Adipose tissue (tissue), 3 donors: ENCODE data around the gene CACTIN. TPM values are rescaled to one million over a fixed set of nuclear protein-coding genes. Genes with fewer than 3 reads are reported as not detected.

ENCODE experiments used
- H3K27ac ChIP-seq: one replicate; pipeline ENCODE4 v1.5.1; 2013; ENCODE audit warnings: low read depth, low read length
- WGBS, 3 donors: extraction: QIAGEN DNeasy Blood & Tissue Kit; methylation state at CpG; one replicate each; pipeline ENCODE4 v1.1.7; 2013; 5-methylcytosine and 5-hydroxymethylcytosine counted together
- polyA plus RNA-seq, 3 donors: library from polyadenylated mRNA; stranded (reverse); fragments of 200-250 nt; gene quantifications; one replicate each; pipeline ENCODE4 v1.2.3, GENCODE V29; 2013
- donor health status: healthy with polysubstance abuse.
- donor health status: Bipolar disorder and iron deficiency.
- donor health status: healthy.

CACTIN gene
- polyA plus RNA-seq, 3 donors, result 11.6 to 16.5 (median 12.1) TPM

DNA sequence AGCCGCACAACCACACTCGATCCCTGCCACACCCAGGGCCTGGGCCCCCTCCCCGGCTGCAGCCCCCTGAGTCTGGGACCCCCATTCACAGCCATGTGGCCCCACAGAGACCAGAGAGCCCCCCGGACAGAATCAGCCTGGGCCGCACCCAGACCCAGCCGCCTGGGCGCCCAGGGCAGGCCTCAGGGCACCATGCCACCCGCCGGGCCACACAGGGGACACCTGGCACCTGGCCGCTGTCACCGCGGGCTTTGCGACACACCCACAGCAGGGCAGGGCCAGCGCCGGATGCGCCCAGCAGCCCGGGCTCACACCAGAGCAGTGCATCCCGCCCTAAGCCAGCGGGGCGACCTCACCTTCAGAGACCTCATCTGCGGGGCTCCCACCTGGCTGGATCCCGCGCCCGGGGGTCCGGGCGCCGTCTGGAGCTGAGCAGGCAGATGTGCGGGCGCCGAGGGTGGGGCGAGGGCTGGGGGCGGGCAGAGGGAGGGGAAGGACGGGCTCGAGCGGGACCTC is 20.4 kb downstream of the CACTIN start:
- WGBS, 3 donors, result 7% methylated on average over 33 to 35 of the region's 35 CpGs

DNA sequence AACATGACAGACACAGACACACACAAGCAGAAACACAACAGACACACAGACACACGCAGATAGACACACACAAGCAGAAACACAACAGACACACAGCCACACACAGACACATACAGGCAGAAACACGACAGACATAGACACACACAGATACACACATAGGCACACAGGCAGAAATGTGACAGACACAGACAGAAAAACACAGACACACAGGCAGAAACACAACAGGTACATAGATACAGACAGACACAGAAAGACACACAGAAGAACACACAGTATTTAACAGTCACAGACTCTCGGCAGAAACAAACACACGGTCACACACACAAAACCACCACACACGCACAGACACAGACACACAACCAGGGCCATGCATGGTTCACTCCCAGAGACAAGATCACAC is 20.8 kb downstream of the CACTIN start:
- 30 to 68% (median 31%) methylated on average over 5 of the region's 5 CpGs for WGBS, 3 donors
- H3K27ac ChIP-seq, result no peak overlapping the region

More for the DNA sequence above, 20.4 kb downstream of the CACTIN start:
- no peak overlapping the region for H3K27ac ChIP-seq

DNA sequence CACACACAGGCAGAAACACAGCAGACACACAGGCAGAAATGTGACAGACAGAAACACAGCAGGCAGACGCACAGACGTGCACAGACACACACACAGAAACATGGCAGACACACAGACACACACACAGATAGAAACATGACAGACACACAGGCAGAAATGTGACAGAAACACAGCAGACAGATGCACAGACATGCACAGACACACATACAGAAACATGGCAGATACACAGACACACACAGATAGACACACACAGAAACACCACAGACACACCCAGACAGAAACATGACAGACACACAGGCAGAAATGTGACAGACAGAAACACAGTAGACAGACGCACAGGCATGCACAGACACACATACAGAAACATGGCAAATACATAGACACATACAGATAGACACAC is 21.2 kb downstream of the CACTIN start:
- no peak overlapping the region for H3K27ac ChIP-seq
- 53 to 91% (median 61%) methylated on average over 3 of the region's 3 CpGs for WGBS, 3 donors

DNA sequence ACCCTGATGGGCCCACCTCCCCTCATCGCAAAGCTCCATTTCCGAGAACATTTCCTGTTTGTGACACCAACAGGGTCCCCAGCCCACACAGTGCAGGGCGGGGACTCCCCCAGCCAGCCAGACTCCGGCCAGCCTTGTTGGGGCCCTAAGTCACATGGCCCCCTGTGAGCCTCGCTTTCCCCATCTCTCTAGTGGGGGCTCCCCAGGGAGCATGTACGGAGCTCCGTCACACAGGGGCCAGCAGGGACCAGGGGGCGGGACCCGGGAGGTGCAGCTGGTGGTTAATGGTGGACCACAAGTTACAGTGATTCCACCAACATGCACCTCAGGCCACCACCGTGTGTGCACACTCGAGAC is 21.6 kb downstream of the CACTIN start:
- no peak overlapping the region for H3K27ac ChIP-seq

DNA sequence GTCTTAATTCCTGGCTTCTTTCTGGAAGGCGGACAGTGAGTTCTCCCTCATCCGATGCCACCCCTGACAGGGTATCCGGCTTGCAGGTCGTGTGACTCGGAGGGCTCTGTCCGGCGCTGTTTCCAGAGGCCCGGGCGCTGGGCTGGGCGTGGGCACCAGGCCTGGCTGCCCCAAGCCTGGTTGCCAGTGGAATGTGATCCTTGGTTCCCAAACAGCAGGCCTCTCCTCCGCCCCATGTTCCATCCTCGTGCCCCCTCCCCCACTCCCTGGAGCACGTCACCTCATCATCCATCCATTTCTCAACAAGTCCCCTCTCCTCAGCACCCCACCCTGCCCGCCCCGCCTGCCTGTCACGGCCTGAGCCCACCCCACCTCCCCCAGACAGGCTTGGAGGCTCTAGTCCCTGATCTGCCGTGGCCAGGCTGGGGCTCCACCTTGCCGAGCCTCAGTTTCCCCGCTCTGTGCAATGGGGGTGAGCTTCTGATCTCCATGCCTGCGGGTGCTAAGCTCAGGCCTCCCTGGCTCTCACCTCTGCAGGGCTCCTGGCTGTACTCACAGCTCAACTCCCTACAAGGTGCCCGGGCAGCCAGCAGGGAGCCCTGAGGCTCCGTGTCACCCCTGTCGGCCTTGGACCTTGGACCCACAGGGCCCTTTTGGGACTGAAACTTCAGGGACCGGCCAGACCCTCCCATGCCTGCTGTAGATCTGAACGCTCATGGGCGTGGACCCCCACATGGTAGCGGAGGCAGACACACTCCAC is 22.2 kb downstream of the CACTIN start:
- no peak overlapping the region for H3K27ac ChIP-seq
- 68 to 74% (median 72%) methylated on average over 26 to 27 of the region's 27 CpGs for WGBS, 3 donors

More for the DNA sequence above, 21.6 kb downstream of the CACTIN start:
- 23 to 74% (median 25%) methylated on average over 11 of the region's 11 CpGs for WGBS, 3 donors

DNA sequence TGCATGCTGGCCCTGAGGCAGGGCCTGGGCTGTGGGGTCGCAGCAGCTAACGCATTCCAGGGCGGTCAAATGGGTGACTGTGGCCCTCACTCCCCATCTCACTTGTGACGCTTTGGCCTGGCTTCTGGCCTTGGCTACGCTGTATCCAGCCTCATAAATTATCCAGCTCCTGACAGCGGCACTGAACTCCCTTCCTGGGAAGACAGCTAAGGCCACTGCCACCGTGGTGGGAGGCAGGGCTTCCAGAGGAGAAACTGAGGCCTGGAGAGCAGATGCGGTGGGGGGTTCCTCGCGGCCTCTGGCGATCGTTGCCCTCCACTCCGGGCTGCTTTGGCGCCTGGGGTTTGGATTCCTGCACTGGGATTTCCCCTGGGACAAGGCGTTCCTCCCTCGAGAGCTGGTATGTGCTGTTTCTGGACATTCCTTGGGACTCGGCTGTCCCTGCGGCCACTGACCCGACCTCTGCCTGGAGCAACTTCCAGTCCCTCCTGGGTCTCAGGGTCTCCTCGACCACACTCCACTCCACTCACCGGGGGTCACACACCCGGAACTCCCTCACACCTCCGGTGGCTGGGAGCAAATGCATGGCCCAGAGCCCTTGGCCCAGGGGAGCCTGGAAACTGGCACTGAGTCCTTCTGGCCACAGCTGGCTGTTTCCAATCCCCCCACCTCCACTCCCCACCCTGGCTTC is 23.3 kb downstream of the CACTIN start:
- WGBS, 3 donors, result 59 to 77% (median 61%) methylated on average over 23 of the region's 23 CpGs
- no peak overlapping the region for H3K27ac ChIP-seq

DNA sequence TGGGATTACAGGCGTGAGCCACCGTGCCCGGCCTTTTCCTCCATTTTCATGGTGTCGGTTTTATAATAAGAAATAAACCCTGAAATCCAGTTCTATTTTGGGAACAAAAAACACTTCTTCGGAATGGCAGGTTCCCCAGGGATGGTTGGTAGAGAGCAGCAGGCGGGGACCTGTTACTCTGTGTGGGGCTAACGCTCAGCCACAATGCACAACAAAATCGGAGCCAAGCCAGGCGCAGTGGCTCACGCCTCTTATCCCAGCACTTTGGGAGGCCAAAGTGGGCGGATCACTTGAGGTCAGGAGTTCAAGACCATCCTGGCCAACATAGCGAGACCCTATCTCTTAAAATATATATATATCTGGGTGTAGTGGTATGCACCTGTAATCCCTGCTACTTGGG is 25.6 kb downstream of the CACTIN start:
- H3K27ac ChIP-seq, result no peak overlapping the region
- WGBS, 3 donors, result 85 to 88% (median 85%) methylated on average over 12 of the region's 12 CpGs

DNA sequence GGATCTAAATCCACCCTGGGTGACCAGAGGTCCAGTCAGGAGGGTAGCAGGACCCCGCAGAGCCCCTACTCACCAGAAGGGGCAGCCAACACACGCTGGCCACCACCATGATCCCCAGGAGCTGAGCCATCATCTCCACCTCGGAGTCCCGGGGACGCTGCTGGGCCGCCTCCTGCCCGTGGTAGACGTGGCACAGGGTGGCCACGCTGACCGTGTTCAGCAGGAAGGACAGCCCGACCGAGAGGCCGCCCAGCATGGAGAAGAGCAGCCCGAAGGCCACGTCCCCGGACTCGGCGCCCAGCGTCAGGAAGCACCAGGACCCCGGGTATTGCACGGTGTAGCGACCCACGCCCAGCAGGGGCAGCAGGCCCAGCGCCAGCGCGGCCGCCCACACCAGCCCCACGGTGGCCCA is 26.8 kb downstream of the CACTIN start:
- H3K27ac ChIP-seq, result no peak overlapping the region
- WGBS, 3 donors, result 89 to 94% (median 92%) methylated on average over 27 to 28 of the region's 28 CpGs

DNA sequence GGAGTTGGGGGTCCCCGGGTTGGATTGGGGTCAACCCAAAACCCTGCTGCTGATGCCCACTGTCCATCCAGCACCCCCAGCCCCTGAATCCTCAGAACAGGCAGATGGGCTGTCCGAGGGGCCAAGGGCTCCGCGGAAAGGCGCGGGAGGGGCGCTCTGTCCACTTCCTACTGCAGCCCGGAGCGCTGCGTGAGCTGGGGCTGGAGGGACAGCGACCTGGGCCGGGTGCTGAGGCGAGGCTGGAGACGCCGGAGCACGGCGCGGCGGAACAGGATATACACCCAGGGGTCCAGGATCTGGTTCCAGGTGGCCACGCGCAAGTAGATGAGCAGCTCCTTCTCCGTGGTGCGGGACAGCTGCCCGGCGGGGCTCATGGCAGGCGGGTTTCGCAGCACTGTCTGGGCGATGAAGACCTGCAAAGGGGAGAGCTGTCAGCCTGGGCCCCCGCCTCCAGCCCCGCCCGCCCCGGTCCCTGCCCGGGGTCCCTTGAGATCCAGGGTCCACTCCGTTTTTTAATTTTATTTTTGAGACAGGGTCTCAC is 31.0 kb downstream of the CACTIN start:
- no peak overlapping the region for H3K27ac ChIP-seq
- WGBS, 3 donors, result 73 to 87% (median 81%) methylated on average over 31 to 34 of the region's 34 CpGs

DNA sequence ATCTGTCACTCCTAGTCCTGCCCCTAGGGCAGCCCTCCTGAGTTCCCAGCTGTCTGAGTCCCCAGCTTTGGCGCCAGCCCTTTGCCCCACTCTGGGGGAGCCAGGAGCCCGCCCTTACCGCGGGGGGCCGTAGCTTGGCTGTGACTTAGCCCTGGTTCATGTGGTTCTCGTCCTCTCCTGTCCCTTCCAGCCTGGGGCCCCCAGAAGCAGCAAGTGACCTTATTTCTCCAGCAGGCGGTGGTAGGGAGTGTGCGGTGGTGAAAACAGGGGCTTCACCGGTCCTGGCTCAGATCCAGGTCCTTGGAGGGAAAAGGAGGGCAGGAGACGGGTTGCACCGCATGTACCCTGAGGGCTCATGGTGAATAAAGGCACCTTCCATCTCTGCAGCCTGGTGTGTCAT is 33.4 kb downstream of the CACTIN start:
- H3K27ac ChIP-seq, result no peak overlapping the region
- 32 to 48% (median 44%) methylated on average over 10 to 11 of the region's 11 CpGs for WGBS, 3 donors

DNA sequence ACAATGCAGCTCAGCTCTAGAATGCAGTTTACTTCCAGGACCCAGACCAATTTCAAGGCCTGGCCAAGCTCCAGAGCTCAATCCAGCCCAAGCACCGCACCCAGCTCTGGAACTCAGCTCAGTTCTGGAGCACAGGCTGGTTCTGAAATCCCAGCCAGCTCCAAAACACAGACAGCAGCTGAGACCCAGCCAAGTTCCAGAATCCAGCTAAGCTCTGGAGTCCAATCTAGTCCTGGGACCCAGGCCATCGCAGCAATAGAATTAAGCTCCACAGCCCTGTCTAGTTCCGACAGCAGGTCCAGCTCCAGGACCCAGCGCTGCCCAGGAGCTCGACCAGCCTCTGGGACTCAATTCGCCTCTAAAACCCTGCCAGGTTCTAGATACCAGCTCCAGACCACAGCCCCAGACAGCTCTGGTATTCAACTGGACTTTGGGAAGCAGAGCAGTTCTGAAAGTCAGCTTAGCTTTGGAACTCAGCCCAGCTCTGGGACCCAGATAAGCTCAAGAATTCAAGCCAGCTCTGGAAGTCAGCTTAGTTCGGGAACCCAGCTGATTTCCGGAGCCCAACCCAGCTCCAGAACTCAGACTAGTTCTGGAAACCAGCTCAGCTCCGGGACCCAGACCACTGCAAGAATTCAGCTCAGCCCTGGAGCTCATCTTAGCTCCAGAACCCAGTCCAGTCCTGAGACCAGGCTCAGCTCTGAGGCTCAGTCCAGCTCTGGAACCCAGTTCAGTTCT is 34.5 kb downstream of the CACTIN start:
- H3K27ac ChIP-seq, result no peak overlapping the region
- 64 to 87% (median 80%) methylated on average over 9 of the region's 9 CpGs for WGBS, 3 donors

DNA sequence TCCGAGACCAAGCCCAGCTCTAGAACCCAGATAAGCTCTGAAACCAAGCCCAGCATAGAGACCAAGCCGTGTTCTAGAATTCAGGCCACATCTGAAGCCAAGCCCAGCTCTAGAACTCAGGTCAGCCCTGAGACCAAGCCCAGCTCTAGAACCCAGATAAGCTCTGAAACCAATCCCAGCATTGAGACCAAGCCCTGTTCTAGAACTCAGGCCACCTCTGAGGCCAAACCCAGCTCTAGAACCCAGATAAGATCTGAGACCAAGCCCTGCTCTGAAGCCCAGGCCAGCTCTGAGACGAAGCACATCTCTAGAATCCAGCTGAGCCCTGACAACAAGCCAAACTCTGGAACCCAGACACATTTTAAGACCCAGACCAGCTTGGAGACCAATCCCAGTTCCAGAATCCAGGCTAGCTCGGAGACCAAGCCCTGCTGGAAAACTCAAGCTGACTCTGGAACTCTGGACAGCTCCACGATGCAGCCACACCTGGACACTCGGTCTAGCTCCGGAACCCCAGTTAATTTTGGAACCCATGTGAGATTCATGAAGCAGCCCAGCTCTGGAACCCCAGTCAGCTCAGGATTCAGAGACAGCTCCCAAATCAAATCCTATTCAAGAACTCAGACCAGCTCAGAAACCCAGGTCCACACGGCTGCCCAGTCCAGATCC is 35.5 kb downstream of the CACTIN start:
- 94 to 95% (median 94%) methylated on average over 8 of the region's 8 CpGs for WGBS, 3 donors
- H3K27ac ChIP-seq, result no peak overlapping the region

DNA sequence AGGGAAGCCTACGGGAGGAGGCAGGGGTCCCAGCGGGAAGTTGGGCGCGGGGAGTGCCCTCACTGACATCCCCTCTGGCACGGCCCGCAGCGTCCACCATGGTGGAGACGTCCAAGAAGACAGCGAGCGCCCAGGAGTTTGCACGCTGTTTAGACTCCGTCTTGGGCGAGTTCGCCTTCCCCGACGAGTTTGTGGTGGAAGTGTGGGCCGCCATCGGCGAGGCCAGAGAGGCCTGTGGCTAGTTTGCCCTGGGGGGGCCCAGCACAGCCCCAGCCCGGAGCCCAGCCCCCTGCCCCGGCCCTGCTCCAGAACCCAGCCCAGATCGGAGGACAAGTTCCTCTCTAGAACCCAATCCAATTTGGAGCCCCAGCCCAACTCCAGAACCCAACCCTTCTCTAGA is 36.6 kb downstream of the CACTIN start:
- whole genome bisulfite sequencing, 3 donors, result 95 to 96% (median 96%) methylated on average over 19 to 22 of the region's 22 CpGs
- H3K27ac ChIP-seq, result no peak overlapping the region

DNA sequence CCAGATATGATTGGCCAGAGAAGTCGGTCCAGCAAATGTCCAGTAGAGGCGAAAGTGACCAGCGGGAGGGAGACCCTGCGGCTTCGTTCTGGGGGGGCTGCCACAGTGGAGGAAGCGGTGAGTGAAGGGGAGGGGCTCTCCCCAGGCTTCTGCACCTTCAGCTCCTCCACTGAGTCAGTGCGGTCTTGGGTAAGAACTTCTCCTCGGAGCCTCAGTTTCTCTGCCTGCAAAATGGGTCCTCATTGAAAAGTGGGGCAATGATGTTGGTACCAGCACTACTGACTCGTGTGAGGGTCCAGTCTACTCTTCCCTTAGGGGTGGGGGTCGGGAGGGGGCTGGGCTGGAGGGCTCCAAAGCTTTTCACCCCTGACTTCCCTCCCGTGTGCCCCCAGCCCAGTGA is 37.2 kb downstream of the CACTIN start:
- H3K27ac ChIP-seq, result no peak overlapping the region
- WGBS, 3 donors, result 82 to 90% (median 85%) methylated on average over 11 of the region's 11 CpGs

DNA sequence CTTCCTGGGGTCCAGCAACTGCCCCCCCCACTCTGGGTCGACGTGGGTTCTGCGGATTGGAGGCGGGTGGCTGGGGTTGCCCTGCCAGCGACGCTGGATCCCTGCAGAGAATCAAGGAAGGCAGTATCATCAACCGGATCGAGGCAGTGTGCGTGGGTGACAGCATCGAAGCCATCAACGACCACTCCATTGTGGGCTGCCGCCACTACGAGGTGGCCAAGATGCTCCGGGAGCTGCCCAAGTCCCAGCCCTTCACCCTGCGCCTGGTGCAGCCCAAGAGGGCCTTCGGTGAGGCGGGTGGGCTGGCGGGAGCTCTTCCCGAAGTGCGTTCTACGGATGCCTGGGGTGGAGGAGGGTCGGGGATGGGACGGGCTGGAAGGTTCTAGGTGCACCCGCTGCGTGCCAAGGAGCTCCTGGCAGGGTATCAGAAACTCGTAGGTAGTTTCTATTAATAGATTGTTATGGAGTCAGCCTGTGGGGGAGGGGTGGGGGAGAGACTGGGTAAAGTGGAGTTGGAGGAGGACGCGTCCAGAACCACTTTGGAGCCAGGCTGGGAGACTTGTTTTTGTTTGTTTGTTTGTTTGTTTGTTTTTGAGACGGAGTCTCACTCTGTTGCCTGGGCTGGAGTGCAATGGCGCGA is 39.8 kb downstream of the CACTIN start:
- 57 to 64% (median 60%) methylated on average over 31 of the region's 31 CpGs for WGBS, 3 donors
- H3K27ac ChIP-seq, result no peak overlapping the region

DNA sequence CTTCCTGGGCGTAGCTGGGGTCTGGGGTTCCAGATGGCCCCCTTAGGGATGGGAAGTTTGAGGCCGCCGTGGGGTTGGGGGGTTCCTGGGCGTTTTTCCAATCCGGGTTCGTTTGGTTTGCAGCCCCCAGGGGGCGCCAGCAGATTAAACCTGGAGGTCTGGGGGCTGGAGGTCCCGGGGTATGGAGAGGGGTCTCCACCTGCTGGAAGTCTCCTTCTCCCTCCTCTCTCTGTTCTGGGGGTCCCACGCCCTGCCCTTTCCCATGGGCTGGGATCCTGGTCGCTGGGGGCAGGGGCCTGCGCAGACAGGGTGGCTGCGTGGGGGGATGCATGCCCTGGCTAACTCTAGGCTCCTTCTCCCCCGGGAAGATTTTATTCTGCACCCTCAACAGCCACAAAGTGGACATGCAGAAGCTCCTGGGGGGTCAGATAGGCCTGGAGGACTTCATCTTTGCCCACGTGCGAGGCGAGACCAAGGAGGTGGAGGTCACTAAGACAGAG is 40.4 kb downstream of the CACTIN start:
- H3K27ac ChIP-seq, result no peak overlapping the region
- WGBS, 3 donors, result 23 to 27% (median 24%) methylated on average over 15 to 16 of the region's 16 CpGs

DNA sequence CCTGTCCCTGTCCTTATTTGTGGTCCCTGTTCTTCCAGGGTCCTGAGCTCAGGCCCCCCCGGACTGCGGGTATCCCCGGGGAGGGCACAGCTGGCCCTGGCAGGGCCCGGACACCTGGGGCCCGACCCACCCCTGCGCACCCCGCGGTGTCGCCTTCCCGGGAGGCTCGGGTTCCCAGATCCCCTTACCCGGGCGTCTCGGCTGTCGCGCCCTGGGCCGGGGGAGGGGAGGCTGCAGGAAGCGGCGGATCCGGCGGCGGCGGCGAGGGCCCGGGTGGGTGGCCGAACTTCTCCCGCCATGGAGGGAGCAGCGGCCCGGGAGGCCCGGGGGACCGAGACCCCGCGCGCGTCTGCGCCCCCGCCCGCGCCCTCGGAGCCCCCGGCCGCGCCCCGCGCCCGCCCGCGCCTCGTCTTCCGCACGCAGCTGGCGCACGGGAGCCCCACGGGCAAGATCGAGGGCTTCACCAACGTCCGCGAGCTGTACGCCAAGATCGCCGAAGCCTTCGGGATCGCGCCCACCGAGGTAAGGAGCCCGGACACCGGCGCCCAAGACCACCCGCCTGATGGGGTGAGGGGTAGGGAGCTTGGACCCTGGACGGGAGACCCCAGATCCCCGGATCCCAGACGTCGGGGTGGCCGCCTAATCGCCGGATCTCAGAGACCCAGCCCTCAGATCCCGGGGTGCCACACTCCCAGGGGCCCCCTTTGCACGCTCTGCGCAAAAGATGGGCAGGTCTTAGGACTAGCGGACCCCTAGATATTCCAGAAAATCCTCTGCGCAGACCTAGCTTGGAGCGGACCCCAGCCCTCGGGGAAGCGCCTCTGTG is 41.1 kb downstream of the CACTIN start, which contains the start of gene GIPC3:
Gene GIPC3, plus strand, starts transcription at position 178 of the 826 bp plus-strand sequence. Its CDS starts 120 bp downstream, at position 298.
- 3 to 4% (median 3%) methylated on average over 54 to 84 of the region's 84 CpGs for WGBS, 3 donors

More for the DNA sequence above, 41.1 kb downstream of the CACTIN start, which contains the start of gene GIPC3:
- H3K27ac ChIP-seq, result no peak within 1 kb of the TSS
